Muscle layer of duodenum (tissue), 2 donors: Measurements from ENCODE around the gene REM2.
"Not testable (repeated sequence)": the region's sequence is repeated elsewhere in the genome, so short reads cannot be mapped to it uniquely, and the experiment has no call there.

ENCODE experiments used
- H3K27ac ChIP-seq: one replicate; pipeline ENCODE4 v1.7.0; 2013; ENCODE audit warnings: mild to moderate bottlenecking, low read length
- H3K27me3 ChIP-seq: one replicate; pipeline ENCODE4 v1.7.0; 2013; ENCODE audit warnings: low read depth, mild to moderate bottlenecking, control low read depth, low read length
- H3K36me3 ChIP-seq, 2 donors: one replicate each; pipeline ENCODE4 v1.7.0; 2013; ENCODE audit warnings: low read length in 2 of 2, control low read depth in 1 of 2, mild to moderate bottlenecking in 1 of 2; ENCODE audit not compliant: insufficient read depth in 2 of 2, control insufficient read depth in 1 of 2
- H3K4me1 ChIP-seq, 2 donors: one replicate each; pipeline ENCODE4 v1.7.0; 2013; ENCODE audit warnings: low read length in 2 of 2, mild to moderate bottlenecking in 2 of 2, control low read depth in 1 of 2, moderate library complexity in 1 of 2; ENCODE audit not compliant: insufficient read depth in 2 of 2, control insufficient read depth in 1 of 2
- H3K4me3 ChIP-seq, 2 donors: one replicate each; pipeline ENCODE4 v1.7.0; 2013; ENCODE audit warnings: low read length in 2 of 2, low read depth in 1 of 2, mild to moderate bottlenecking in 1 of 2
- H3K9me3 ChIP-seq, 2 donors: one replicate each; pipeline ENCODE4 v1.7.0; 2013; ENCODE audit warnings: low read length in 2 of 2, control low read depth in 1 of 2, mild to moderate bottlenecking in 1 of 2; ENCODE audit not compliant: control insufficient read depth in 1 of 2
- donor health status: healthy.

The REM2 gene

GRCh38 chr14:22905627-22906026 lies 22.6 kb downstream of the REM2 start:
- Histone ChIP-seq H3K4me3 (no peak overlapping the region), H3K36me3 (peaks cover 65 to 90% of the 10 kb centered on the region in 2 donors), H3K9me3 (no peaks in the 10 kb centered on the region), H3K27ac (no peak overlapping the region), H3K27me3 (no peaks in the 10 kb centered on the region), H3K4me1 (no peaks in the 10 kb centered on the region)

- H3K27me3 ChIP-seq, result no peaks in the 10 kb centered on the region
- H3K36me3 ChIP-seq, result peaks cover 64 to 89% of the 10 kb centered on the region in 2 donors
- H3K4me3 ChIP-seq, result no peak overlapping the region
These were observed 23.1 kb downstream of the REM2 start for GRCh38 chr14:22906073-22906472.

GRCh38 chr14:22907429-22907828 lies 24.4 kb downstream of the REM2 start:
- H3K36me3 ChIP-seq, result peaks cover 53 to 81% of the 10 kb centered on the region in 2 donors
- H3K4me3 ChIP-seq, result no peak overlapping the region
- no peak overlapping the region for H3K27ac ChIP-seq
- H3K27me3 ChIP-seq, result no peaks in the 10 kb centered on the region
- H3K9me3 ChIP-seq, result no peaks in the 10 kb centered on the region
- peaks cover 0 to 6% of the 10 kb centered on the region in 2 donors for H3K4me1 ChIP-seq

More at GRCh38 chr14:22906073-22906472, 23.1 kb downstream of the REM2 start:
- Histone ChIP-seq H3K9me3 (no peaks in the 10 kb centered on the region), H3K4me1 (no peaks in the 10 kb centered on the region), H3K27ac (no peak overlapping the region)

- H3K4me3 ChIP-seq, result no peak overlapping the region
- H3K27ac ChIP-seq, result no peak overlapping the region
- H3K9me3 ChIP-seq, result no peaks in the 10 kb centered on the region
- H3K4me1 ChIP-seq, result peaks cover 0 to 6% of the 10 kb centered on the region in 2 donors
- H3K36me3 ChIP-seq, result peaks cover 45 to 70% of the 10 kb centered on the region in 2 donors
- H3K27me3 ChIP-seq, result no peaks in the 10 kb centered on the region
These were observed 25.6 kb downstream of the REM2 start for GRCh38 chr14:22908601-22909000.

- H3K36me3 ChIP-seq, result peaks cover 22 to 46% of the 10 kb centered on the region in 2 donors
- no peaks in the 10 kb centered on the region for H3K9me3 ChIP-seq
- H3K27ac ChIP-seq, result no peak overlapping the region
- peaks cover 0 to 10% of the 10 kb centered on the region in 2 donors for H3K4me1 ChIP-seq
- no peak overlapping the region for H3K4me3 ChIP-seq
- H3K27me3 ChIP-seq, result no peaks in the 10 kb centered on the region
These were observed 27.9 kb downstream of the REM2 start for GRCh38 chr14:22910916-22911315.

GRCh38 chr14:22914836-22915235 lies 31.8 kb downstream of the REM2 start:
- H3K4me3 ChIP-seq, H3K9me3 ChIP-seq, H3K27me3 ChIP-seq, H3K27ac ChIP-seq: not testable (repeated sequence)
- Histone ChIP-seq H3K4me1 (peaks cover 12 to 32% of the 10 kb centered on the region in 2 donors), H3K36me3 (peaks cover 5 to 15% of the 10 kb centered on the region in 2 donors)

GRCh38 chr14:22915886-22916521 lies 33.0 kb downstream of the REM2 start:
- Histone ChIP-seq H3K4me1 (peaks cover 12 to 32% of the 10 kb centered on the region in 2 donors), H3K27me3 (no peaks in the 10 kb centered on the region), H3K27ac (no peak overlapping the region), H3K4me3 (no peak overlapping the region), H3K36me3 (peaks cover 12 to 21% of the 10 kb centered on the region in 2 donors), H3K9me3 (no peaks in the 10 kb centered on the region)

GRCh38 chr14:22918804-22919600 lies 36.0 kb downstream of the REM2 start, which contains the start of gene RBM23:
Gene RBM23 (minus strand): TSS chr14:22919149.
- peaks cover 21 to 40% of the 10 kb centered on the region in 2 donors for H3K36me3 ChIP-seq
- H3K9me3 ChIP-seq, result no peaks in the 10 kb centered on the region
- no peaks in the 10 kb centered on the region for H3K27me3 ChIP-seq
- peak within 1 kb of the TSS; percentile 66 to 96 for H3K4me3 ChIP-seq
- H3K27ac ChIP-seq, result peak within 1 kb of the TSS; percentile 100
- H3K4me1 ChIP-seq, result peaks cover 12 to 25% of the 10 kb centered on the region in 2 donors

GRCh38 chr14:22919601-22919921 lies 36.5 kb downstream of the REM2 start:
- Histone ChIP-seq H3K9me3 (no peaks in the 10 kb centered on the region), H3K4me3 (peak overlapping the region; percentile 40 to 50), H3K4me1 (peaks cover 12 to 25% of the 10 kb centered on the region in 2 donors), H3K27ac (peak overlapping the region; percentile 91), H3K36me3 (peaks cover 26 to 45% of the 10 kb centered on the region in 2 donors), H3K27me3 (no peaks in the 10 kb centered on the region)

GRCh38 chr14:22920697-22921096 lies 37.7 kb downstream of the REM2 start:
- H3K4me1 ChIP-seq, result peaks cover 12 to 24% of the 10 kb centered on the region in 2 donors
- H3K4me3 ChIP-seq, result no peak overlapping the region
- no peaks in the 10 kb centered on the region for H3K27me3 ChIP-seq
- H3K9me3 ChIP-seq, result no peaks in the 10 kb centered on the region
- no peak overlapping the region for H3K27ac ChIP-seq
- peaks cover 30 to 54% of the 10 kb centered on the region in 2 donors for H3K36me3 ChIP-seq

GRCh38 chr14:22922294-22922693 lies 39.3 kb downstream of the REM2 start:
- Histone ChIP-seq H3K36me3 (peaks cover 33 to 59% of the 10 kb centered on the region in 2 donors), H3K27me3 (no peaks in the 10 kb centered on the region), H3K9me3 (no peaks in the 10 kb centered on the region), H3K4me3 (no peak overlapping the region), H3K4me1 (peaks cover 8 to 9% of the 10 kb centered on the region in 2 donors), H3K27ac (no peak overlapping the region)
